Effector memory CD8-positive, alpha-beta T cell (primary cell): ENCODE measurements around the gene MPND.
A peak's percentile ranks its signal among the peaks of the same experiment; 100 is the strongest.

Experiments used
- ATAC-seq: fragments of 150-1000 bp; cut with Tn5 transposase; replicated peaks from 2 replicates; pipeline ENCODE4 v1.10.0; 2021; ENCODE audit warnings: mild to moderate bottlenecking, moderate library complexity
- DNase-seq, 3 experiments: peaks; one replicate each; pipeline ENCODE4 v3.0.0; 2021
- H3K27ac Mint-ChIP-seq, 2 donors: one replicate each; pipeline ENCODE4 v1.8.0; 2022; ENCODE audit warnings: mild to moderate bottlenecking in 2 of 2, mixed read lengths in 2 of 2, moderate library complexity in 2 of 2
- H3K27me3 Mint-ChIP-seq, 2 donors: one replicate each; pipeline ENCODE4 v1.8.0; 2022; ENCODE audit warnings: mixed read lengths in 2 of 2
- H3K36me3 Mint-ChIP-seq: one replicate; pipeline ENCODE4 v1.8.0; 2022; ENCODE audit warnings: mild to moderate bottlenecking, moderate library complexity, mixed read lengths; ENCODE audit not compliant: insufficient read depth
- H3K4me1 Mint-ChIP-seq, 2 donors: one replicate each; pipeline ENCODE4 v1.8.0; 2022; ENCODE audit warnings: low read depth in 2 of 2, mixed read lengths in 2 of 2
- H3K4me3 Mint-ChIP-seq, 2 donors: one replicate each; pipeline ENCODE4 v1.8.0; 2022; ENCODE audit warnings: mild to moderate bottlenecking in 2 of 2, mixed read lengths in 2 of 2, moderate library complexity in 2 of 2
- H3K9me3 Mint-ChIP-seq, 2 donors: one replicate each; pipeline ENCODE4 v1.8.0; 2022; ENCODE audit warnings: mixed read lengths in 2 of 2

MPND gene

GRCh38 chr19:4359627-4360000, 16.3 kb downstream of the MPND start:
- H3K4me3 Mint-ChIP-seq = no peak overlapping the region
- H3K9me3 Mint-ChIP-seq = no peaks in the 10 kb centered on the region
- H3K27ac Mint-ChIP-seq = peak overlapping the region in 1 of 2 donors; percentile 57
- peaks cover 32% of the 10 kb centered on the region for H3K36me3 Mint-ChIP-seq
- peaks cover 2 to 4% of the 10 kb centered on the region in 2 donors for H3K4me1 Mint-ChIP-seq
- H3K27me3 Mint-ChIP-seq = no peaks in the 10 kb centered on the region
- DNase-seq = no peak
- ATAC-seq = no peak

GRCh38 chr19:4360081-4360569, 16.8 kb downstream of the MPND start:
- Mint-ChIP-seq H3K4me1 (peaks cover 2 to 4% of the 10 kb centered on the region in 2 donors), H3K36me3 (peaks cover 37% of the 10 kb centered on the region), H3K27ac (peak overlapping the region; percentile 57 to 58), H3K4me3 (no peak overlapping the region), H3K27me3 (no peaks in the 10 kb centered on the region), H3K9me3 (no peaks in the 10 kb centered on the region)
- no peak for ATAC-seq
- DNase-seq = no peak

GRCh38 chr19:4360641-4361151, 17.3 kb downstream of the MPND start:
- peak overlapping the region; percentile 57 to 58 for H3K27ac Mint-ChIP-seq

GRCh38 chr19:4361152-4362046, 18.0 kb downstream of the MPND start:
- no peaks in the 10 kb centered on the region for H3K9me3 Mint-ChIP-seq
- H3K36me3 Mint-ChIP-seq = peaks cover 38% of the 10 kb centered on the region
- peaks cover 2 to 4% of the 10 kb centered on the region in 2 donors for H3K4me1 Mint-ChIP-seq
- DNase-seq (no peak), ATAC-seq (no peak)
- H3K4me3 Mint-ChIP-seq = no peak overlapping the region
- H3K27me3 Mint-ChIP-seq = no peaks in the 10 kb centered on the region
- no peak overlapping the region for H3K27ac Mint-ChIP-seq

More at GRCh38 chr19:4360641-4361151, 17.3 kb downstream of the MPND start:
- Mint-ChIP-seq H3K4me3 (no peak overlapping the region), H3K36me3 (peaks cover 38% of the 10 kb centered on the region), H3K4me1 (peaks cover 2 to 4% of the 10 kb centered on the region in 2 donors), H3K27me3 (no peaks in the 10 kb centered on the region), H3K9me3 (no peaks in the 10 kb centered on the region)
- DNase-seq = no peak
- ATAC-seq = no peak

GRCh38 chr19:4362101-4362828, 18.9 kb downstream of the MPND start:
- Mint-ChIP-seq H3K36me3 (peaks cover 39% of the 10 kb centered on the region), H3K27me3 (no peaks in the 10 kb centered on the region), H3K4me1 (peaks cover 2 to 4% of the 10 kb centered on the region in 2 donors), H3K27ac (no peak overlapping the region), H3K9me3 (no peaks in the 10 kb centered on the region), H3K4me3 (no peak overlapping the region)
- ATAC-seq (no peak), DNase-seq (no peak)

GRCh38 chr19:4362831-4363545, 19.6 kb downstream of the MPND start:
- ATAC-seq (no peak), DNase-seq (no peak)
- Mint-ChIP-seq H3K27me3 (no peaks in the 10 kb centered on the region), H3K4me3 (no peak overlapping the region), H3K36me3 (peaks cover 43% of the 10 kb centered on the region), H3K9me3 (no peaks in the 10 kb centered on the region), H3K4me1 (peaks cover 4 to 6% of the 10 kb centered on the region in 2 donors), H3K27ac (no peak overlapping the region)

- Mint-ChIP-seq H3K4me1 (peaks cover 5 to 12% of the 10 kb centered on the region in 2 donors), H3K9me3 (no peaks in the 10 kb centered on the region), H3K36me3 (peaks cover 46% of the 10 kb centered on the region), H3K4me3 (no peak overlapping the region), H3K27ac (no peak overlapping the region), H3K27me3 (no peaks in the 10 kb centered on the region)
- ATAC-seq (no peak), DNase-seq (no peak)
Observed at GRCh38 chr19:4363571-4364304, 20.4 kb downstream of the MPND start.

- Mint-ChIP-seq H3K36me3 (peaks cover 55% of the 10 kb centered on the region), H3K27me3 (no peaks in the 10 kb centered on the region), H3K4me3 (no peak overlapping the region), H3K9me3 (no peaks in the 10 kb centered on the region), H3K4me1 (peaks cover 13 to 19% of the 10 kb centered on the region in 2 donors), H3K27ac (peak overlapping the region in 1 of 2 donors; percentile 10)
- DNase-seq = no peak
- no peak for ATAC-seq
Observed at GRCh38 chr19:4365341-4365740, 22.0 kb downstream of the MPND start.

GRCh38 chr19:4365791-4366665, 22.7 kb downstream of the MPND start:
- Mint-ChIP-seq H3K4me1 (peaks cover 14 to 24% of the 10 kb centered on the region in 2 donors), H3K36me3 (peaks cover 55% of the 10 kb centered on the region), H3K9me3 (no peaks in the 10 kb centered on the region), H3K4me3 (no peak overlapping the region), H3K27ac (peak overlapping the region in 1 of 2 donors; percentile 84), H3K27me3 (no peaks in the 10 kb centered on the region)
- DNase-seq (no peak), ATAC-seq (no peak)

GRCh38 chr19:4366666-4367335, 23.4 kb downstream of the MPND start:
- H3K27ac Mint-ChIP-seq = peak overlapping the region in 1 of 2 donors; percentile 84
- no peak overlapping the region for H3K4me3 Mint-ChIP-seq
- H3K36me3 Mint-ChIP-seq = peaks cover 55% of the 10 kb centered on the region

GRCh38 chr19:4367336-4367723, 24.0 kb downstream of the MPND start:
- Mint-ChIP-seq H3K36me3 (peaks cover 57% of the 10 kb centered on the region), H3K4me3 (peak overlapping the region in 1 of 2 donors; percentile 55), H3K27me3 (no peaks in the 10 kb centered on the region), H3K9me3 (no peaks in the 10 kb centered on the region), H3K4me1 (peaks cover 16 to 28% of the 10 kb centered on the region in 2 donors), H3K27ac (peak overlapping the region; percentile 81 to 84)
- ATAC-seq = no peak
- no peak for DNase-seq

More at GRCh38 chr19:4366666-4367335, 23.4 kb downstream of the MPND start:
- H3K9me3 Mint-ChIP-seq = no peaks in the 10 kb centered on the region
- DNase-seq (no peak), ATAC-seq (no peak)
- no peaks in the 10 kb centered on the region for H3K27me3 Mint-ChIP-seq
- peaks cover 16 to 25% of the 10 kb centered on the region in 2 donors for H3K4me1 Mint-ChIP-seq
